Endometrial microvascular endothelial cells (primary cell): Measurements from ENCODE around the gene RNU1-3. TPM values are rescaled to one million over a fixed set of nuclear protein-coding genes. Genes with fewer than 3 reads are reported as not detected.
"Not testable (repeated sequence)": the region's sequence is repeated elsewhere in the genome, so short reads cannot be mapped to it uniquely, and the experiment has no call there.

Source experiments
- in situ Hi-C: cut with HindIII; loops from 2 replicates; pipeline ENCODE4 v1.10.0; 2017; ENCODE audit warnings: low sequenced_read_pairs, low pct_unique_long_range_greater_than_20kb; ENCODE audit errors: inconsistent ontology term
- total RNA-seq: library from RNA; depleted of rRNA; stranded (reverse); fragments of >200 nt; gene quantifications from one replicate; pipeline ENCODE4 v1.2.3, GENCODE V29; 2015; ENCODE audit errors: inconsistent ontology term

The RNU1-3 gene
- total RNA-seq, 1 donor from 2014 or later: not detected

- in situ Hi-C loops: not testable (repeated sequence)
Measured at GRCh38 chr1:16697152-16697551, 30.4 kb upstream of the RNU1-3 start.

GRCh38 chr1:16696507-16697150 is 29.9 kb upstream of the RNU1-3 start:
- in situ Hi-C loops: not testable (repeated sequence)

- in situ Hi-C loops: not testable (repeated sequence)
Measured at GRCh38 chr1:16694308-16694702, 27.6 kb upstream of the RNU1-3 start.

- in situ Hi-C loops: not testable (repeated sequence)
Measured at GRCh38 chr1:16693449-16694307, 26.9 kb upstream of the RNU1-3 start.

- in situ Hi-C loops: not testable (repeated sequence)
Measured at GRCh38 chr1:16692717-16693448, 26.1 kb upstream of the RNU1-3 start.

GRCh38 chr1:16692283-16692682 is 25.5 kb upstream of the RNU1-3 start:
- in situ Hi-C loops: not testable (repeated sequence)

GRCh38 chr1:16690971-16691682 is 24.4 kb upstream of the RNU1-3 start:
- in situ Hi-C loops: not testable (repeated sequence)

- in situ Hi-C loops: not testable (repeated sequence)
Measured at GRCh38 chr1:16687132-16687800, 20.5 kb upstream of the RNU1-3 start.

- in situ Hi-C loops: not testable (repeated sequence)
Measured at GRCh38 chr1:16685445-16686371, 19.0 kb upstream of the RNU1-3 start.

- in situ Hi-C loops: not testable (repeated sequence)
Measured at GRCh38 chr1:16684738-16685337, 18.1 kb upstream of the RNU1-3 start.

GRCh38 chr1:16684152-16684551 is 17.4 kb upstream of the RNU1-3 start:
- in situ Hi-C loops: not testable (repeated sequence)

GRCh38 chr1:16682803-16683202 is 16.1 kb upstream of the RNU1-3 start:
- in situ Hi-C loops: not testable (repeated sequence)

- in situ Hi-C loops: not testable (repeated sequence)
Measured at GRCh38 chr1:16680366-16680765, 13.6 kb upstream of the RNU1-3 start.

GRCh38 chr1:16677552-16678431 is 11.0 kb upstream of the RNU1-3 start:
- in situ Hi-C loops: no loop called here

GRCh38 chr1:16676661-16677523 is 10.1 kb upstream of the RNU1-3 start:
- in situ Hi-C loops: not testable (repeated sequence)
